Astrocyte (in vitro differentiated cells and primary cell): ENCODE data around the gene FSTL5. TPM values are rescaled to one million over a fixed set of nuclear protein-coding genes. Genes with fewer than 3 reads are reported as not detected.

Experiments
- DNase-seq: peaks from one replicate; pipeline ENCODE4 v3.0.0-alpha.2; 2010; ENCODE audit warnings: low read depth
- FAIRE-seq: peaks from 2 replicates; lab custom pipeline; 2011; peaks lifted over from hg19 to GRCh38; lab: Jason Lieb, UNC
- H2AFZ ChIP-seq: 2 replicates; pipeline ENCODE4 v1.6.0; 2012; ENCODE audit warnings: low read depth, low read length, inconsistent platforms
- H3K27ac ChIP-seq: 2 replicates; pipeline ENCODE4 v1.5.1; 2011; ENCODE audit warnings: low read depth, low read length, inconsistent platforms
- H3K27me3 ChIP-seq: 2 replicates; pipeline ENCODE4 v1.6.0; 2011; ENCODE audit warnings: low read length, inconsistent platforms; ENCODE audit not compliant: insufficient read depth
- H3K36me3 ChIP-seq: 2 replicates; pipeline ENCODE4 v1.5.1; 2011; ENCODE audit warnings: low read length, inconsistent platforms; ENCODE audit not compliant: insufficient read depth
- H3K4me1 ChIP-seq: 2 replicates; pipeline ENCODE4 v1.5.1; 2011; ENCODE audit warnings: low read length, inconsistent platforms; ENCODE audit not compliant: insufficient read depth
- H3K4me2 ChIP-seq: 2 replicates; pipeline ENCODE4 v1.6.0; 2012; ENCODE audit warnings: low read length, inconsistent platforms
- H3K4me3 ChIP-seq: 2 replicates; pipeline ENCODE4 v1.5.1; 2011; ENCODE audit warnings: low read depth, mild to moderate bottlenecking, low read length, inconsistent platforms; ENCODE audit not compliant: insufficient read depth
- H3K79me2 ChIP-seq: 2 replicates; pipeline ENCODE4 v1.6.0; 2012; ENCODE audit warnings: mild to moderate bottlenecking, low read length, inconsistent platforms; ENCODE audit not compliant: insufficient read depth
- H3K9ac ChIP-seq: 2 replicates; pipeline ENCODE4 v1.6.0; 2012; ENCODE audit warnings: mild to moderate bottlenecking, low read length, inconsistent platforms
- H3K9me3 ChIP-seq: 2 replicates; pipeline ENCODE4 v1.5.1; 2012; ENCODE audit warnings: low read depth, mild to moderate bottlenecking, low read length, inconsistent platforms; ENCODE audit not compliant: insufficient read depth
- H4K20me1 ChIP-seq: 2 replicates; pipeline ENCODE4 v1.6.0; 2012; ENCODE audit warnings: low read length, inconsistent platforms; ENCODE audit not compliant: insufficient read depth
- H3K27ac Mint-ChIP-seq: one replicate; pipeline ENCODE4 v1.8.0; 2021; ENCODE audit warnings: mild to moderate bottlenecking, mixed read lengths; ENCODE audit not compliant: unreplicated experiment
- H3K27me3 Mint-ChIP-seq: one replicate; pipeline ENCODE4 v1.8.0; 2021; ENCODE audit warnings: low read depth, mixed read lengths; ENCODE audit not compliant: unreplicated experiment
- H3K36me3 Mint-ChIP-seq: one replicate; pipeline ENCODE4 v1.8.0; 2021; ENCODE audit warnings: low read depth, mixed read lengths; ENCODE audit not compliant: unreplicated experiment
- H3K4me1 Mint-ChIP-seq: one replicate; pipeline ENCODE4 v1.8.0; 2021; ENCODE audit warnings: low read depth, mixed read lengths; ENCODE audit not compliant: unreplicated experiment
- H3K4me3 Mint-ChIP-seq: one replicate; pipeline ENCODE4 v1.8.0; 2021; ENCODE audit warnings: mild to moderate bottlenecking, moderate library complexity, mixed read lengths; ENCODE audit not compliant: unreplicated experiment
- H3K9me3 Mint-ChIP-seq: one replicate; pipeline ENCODE4 v1.8.0; 2021; ENCODE audit warnings: mild to moderate bottlenecking, mixed read lengths; ENCODE audit not compliant: unreplicated experiment
- EZH2 ChIP-seq: IDR thresholded peaks from 2 replicates; pipeline ENCODE4 v1.6.1; 2012; ENCODE audit warnings: mild to moderate bottlenecking, low read length, inconsistent platforms; ENCODE audit not compliant: insufficient read depth
- total RNA-seq: library from RNA; stranded (reverse); gene quantifications from 2 replicates; pipeline ENCODE4 v1.2.1, GENCODE V29; 2021
- TF ChIP-seq, protein P1 (sequence below): IDR thresholded peaks from 2 replicates; pipeline ENCODE4 v1.5.1; 2011; ENCODE audit warnings: low read depth, mild to moderate bottlenecking, inconsistent platforms, low read length, moderate library complexity; ENCODE audit not compliant: insufficient read depth

The FSTL5 gene
- total RNA-seq, 1 donor from 2014 or later, result 0.43 TPM

DNA sequence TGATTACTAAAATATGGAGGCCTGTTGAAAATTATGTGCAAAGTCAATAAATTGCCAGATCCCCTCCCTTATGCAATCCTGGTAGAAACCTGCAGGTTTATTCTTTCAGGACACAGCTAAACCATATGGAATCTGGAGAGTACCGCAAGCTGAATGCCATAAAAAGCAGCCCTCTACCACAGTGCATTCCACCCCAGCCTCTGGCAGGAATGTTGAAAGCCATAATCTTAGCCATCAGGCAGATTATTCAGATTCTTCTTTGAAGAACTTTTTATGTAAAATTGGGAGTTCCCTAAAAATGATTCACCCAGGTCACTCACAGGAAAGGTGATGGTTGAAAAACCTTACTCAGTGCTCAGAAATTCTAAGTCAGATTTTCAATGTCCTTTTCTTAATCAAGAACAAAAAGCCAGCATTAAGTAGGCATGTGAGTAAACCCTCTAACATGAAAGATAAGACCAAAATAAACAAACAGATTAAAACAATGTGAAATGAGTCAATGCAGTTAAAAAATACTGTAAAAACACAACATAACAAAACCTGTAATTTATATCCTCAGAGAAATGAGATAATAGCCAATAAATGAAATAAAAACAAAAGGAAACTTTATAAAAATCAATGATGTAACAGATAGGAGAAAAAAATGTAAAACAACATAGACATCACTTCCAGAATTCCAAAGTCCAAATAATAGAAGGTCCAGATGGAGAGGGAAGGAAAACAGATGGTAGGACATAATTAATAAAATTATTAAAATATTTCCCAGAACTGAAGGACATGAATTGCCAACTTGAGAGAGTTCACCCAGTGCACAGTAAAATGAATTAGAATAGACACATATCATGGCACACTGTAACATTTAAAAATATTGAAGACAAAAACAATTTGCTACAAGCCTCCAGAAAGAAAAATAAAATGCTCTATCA, 226.9 kb downstream of the FSTL5 start:
- peaks cover 15% of the 10 kb centered on the region for H3K4me1 ChIP-seq
- H3K36me3 ChIP-seq, result no peaks in the 10 kb centered on the region
- Mint-ChIP-seq H3K27me3 (no peaks in the 10 kb centered on the region), H3K36me3 (no peaks in the 10 kb centered on the region), H3K4me3 (no peak overlapping the region), H3K4me1 (peaks cover 23% of the 10 kb centered on the region), H3K27ac (peak overlapping the region; percentile 87), H3K9me3 (no peaks in the 10 kb centered on the region)
- no peaks in the 10 kb centered on the region for H3K27me3 ChIP-seq
- H3K79me2 ChIP-seq, result no peaks in the 10 kb centered on the region
- peak; percentile 99 for DNase-seq
- H3K9me3 ChIP-seq, result no peaks in the 10 kb centered on the region
- no peaks in the 10 kb centered on the region for H4K20me1 ChIP-seq
- FAIRE-seq, result peak; percentile 87
- peak overlapping the region; percentile 51 for H3K4me2 ChIP-seq
- H2AFZ ChIP-seq, result no peak overlapping the region
- H3K4me3 ChIP-seq, result no peak overlapping the region
- H3K27ac ChIP-seq, result peak overlapping the region; percentile 44
- no peak overlapping the region for H3K9ac ChIP-seq
- no peak for TF ChIP-seq EZH2
- TF ChIP-seq, protein P1, sequence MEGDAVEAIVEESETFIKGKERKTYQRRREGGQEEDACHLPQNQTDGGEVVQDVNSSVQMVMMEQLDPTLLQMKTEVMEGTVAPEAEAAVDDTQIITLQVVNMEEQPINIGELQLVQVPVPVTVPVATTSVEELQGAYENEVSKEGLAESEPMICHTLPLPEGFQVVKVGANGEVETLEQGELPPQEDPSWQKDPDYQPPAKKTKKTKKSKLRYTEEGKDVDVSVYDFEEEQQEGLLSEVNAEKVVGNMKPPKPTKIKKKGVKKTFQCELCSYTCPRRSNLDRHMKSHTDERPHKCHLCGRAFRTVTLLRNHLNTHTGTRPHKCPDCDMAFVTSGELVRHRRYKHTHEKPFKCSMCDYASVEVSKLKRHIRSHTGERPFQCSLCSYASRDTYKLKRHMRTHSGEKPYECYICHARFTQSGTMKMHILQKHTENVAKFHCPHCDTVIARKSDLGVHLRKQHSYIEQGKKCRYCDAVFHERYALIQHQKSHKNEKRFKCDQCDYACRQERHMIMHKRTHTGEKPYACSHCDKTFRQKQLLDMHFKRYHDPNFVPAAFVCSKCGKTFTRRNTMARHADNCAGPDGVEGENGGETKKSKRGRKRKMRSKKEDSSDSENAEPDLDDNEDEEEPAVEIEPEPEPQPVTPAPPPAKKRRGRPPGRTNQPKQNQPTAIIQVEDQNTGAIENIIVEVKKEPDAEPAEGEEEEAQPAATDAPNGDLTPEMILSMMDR, result no peak

DNA sequence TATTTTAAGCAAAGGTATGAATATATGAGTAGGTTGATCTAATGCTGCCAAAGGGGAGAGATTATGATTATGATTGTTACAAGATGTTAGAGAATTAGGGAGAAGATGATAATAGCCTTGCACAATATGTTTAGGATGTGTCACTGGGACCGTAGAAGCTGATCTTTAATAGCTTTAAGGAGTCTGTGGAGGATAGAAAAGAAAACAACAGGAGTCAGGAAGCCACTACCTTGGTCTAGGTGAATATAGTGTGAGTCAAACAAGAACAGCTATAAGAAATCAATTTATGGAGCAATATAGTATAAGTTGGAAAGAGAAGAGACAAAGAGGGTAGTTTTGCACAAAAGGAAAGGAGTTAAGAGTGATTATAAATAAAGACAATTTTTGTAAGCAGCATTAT, 232.7 kb downstream of the FSTL5 start:
- H3K27ac ChIP-seq, result no peak overlapping the region
- TF ChIP-seq EZH2, result no peak
- TF ChIP-seq, protein P1, result no peak
- DNase-seq, result no peak
- H3K4me1 ChIP-seq, result peaks cover 10% of the 10 kb centered on the region
- no peak overlapping the region for H3K4me3 Mint-ChIP-seq
- H3K9me3 ChIP-seq, result no peaks in the 10 kb centered on the region
- no peak overlapping the region for H3K4me3 ChIP-seq
- H3K36me3 ChIP-seq, result no peaks in the 10 kb centered on the region
- FAIRE-seq, result no peak
- no peaks in the 10 kb centered on the region for H3K27me3 ChIP-seq
- H3K27me3 Mint-ChIP-seq, result no peaks in the 10 kb centered on the region
- H3K4me2 ChIP-seq, result no peak overlapping the region
- H2AFZ ChIP-seq, result no peak overlapping the region
- no peaks in the 10 kb centered on the region for H3K79me2 ChIP-seq
- no peaks in the 10 kb centered on the region for H3K9me3 Mint-ChIP-seq
- H3K4me1 Mint-ChIP-seq, result peaks cover 14% of the 10 kb centered on the region
- no peaks in the 10 kb centered on the region for H3K36me3 Mint-ChIP-seq
- H3K27ac Mint-ChIP-seq, result no peak overlapping the region
- no peak overlapping the region for H3K9ac ChIP-seq
- H4K20me1 ChIP-seq, result no peaks in the 10 kb centered on the region

DNA sequence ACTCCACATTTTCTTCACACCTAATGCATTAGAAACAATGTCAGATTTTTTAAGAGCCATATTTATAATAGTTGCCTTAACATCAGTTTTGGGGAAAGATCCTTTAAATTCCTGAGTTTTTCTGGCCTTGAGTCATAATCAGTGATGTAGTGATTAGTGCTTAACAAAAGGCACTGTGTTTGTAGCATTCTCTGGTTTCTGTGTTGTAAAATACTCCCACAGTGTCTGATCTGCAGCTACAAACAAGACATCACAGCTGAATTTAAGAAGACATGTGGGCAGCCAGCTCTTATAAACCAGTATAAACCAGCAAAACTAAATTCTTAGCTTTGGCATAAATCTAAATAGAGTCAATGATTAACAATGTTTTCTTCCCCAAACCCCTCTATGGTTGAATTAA, 233.8 kb downstream of the FSTL5 start:
- H3K9ac ChIP-seq, result no peak overlapping the region
- DNase-seq (peak; percentile 72), FAIRE-seq (no peak)
- H2AFZ ChIP-seq, result peak overlapping the region; percentile 43
- peak overlapping the region; percentile 28 for H3K4me2 ChIP-seq
- no peak overlapping the region for H3K4me3 Mint-ChIP-seq
- H3K9me3 ChIP-seq, result no peaks in the 10 kb centered on the region
- peaks cover 9% of the 10 kb centered on the region for H3K4me1 Mint-ChIP-seq
- no peak overlapping the region for H3K27ac Mint-ChIP-seq
- H3K4me3 ChIP-seq, result no peak overlapping the region
- no peaks in the 10 kb centered on the region for H3K36me3 ChIP-seq
- H3K36me3 Mint-ChIP-seq, result no peaks in the 10 kb centered on the region
- H3K27me3 Mint-ChIP-seq, result no peaks in the 10 kb centered on the region
- TF ChIP-seq, protein P1, result no peak
- no peak for TF ChIP-seq EZH2
- H4K20me1 ChIP-seq, result no peaks in the 10 kb centered on the region
- H3K9me3 Mint-ChIP-seq, result no peaks in the 10 kb centered on the region
- H3K4me1 ChIP-seq, result peaks cover 6% of the 10 kb centered on the region
- H3K27ac ChIP-seq, result peak overlapping the region; percentile 16
- H3K79me2 ChIP-seq, result no peaks in the 10 kb centered on the region
- H3K27me3 ChIP-seq, result no peaks in the 10 kb centered on the region
